CD4-positive, alpha-beta memory T cell (primary cell): ENCODE measurements around the gene TCL1B. TPM values are rescaled to one million over a fixed set of nuclear protein-coding genes. Genes with fewer than 3 reads are reported as not detected.
"Not testable (repeated sequence)": the region's sequence is repeated elsewhere in the genome, so short reads cannot be mapped to it uniquely, and the experiment has no call there.

Experiments
- CTCF ChIA-PET: fragments of 350-600 bp; sonication (Branson Sonifier 250); formaldehyde crosslinking; loops from one replicate; lab custom pipeline; 2021; ENCODE audit warnings: inconsistent platforms; ENCODE audit not compliant: partially characterized antibody; lab: Charles Lee
- POLR2A ChIA-PET: fragments of 350-600 bp; sonication (Branson Sonifier 250); formaldehyde crosslinking; loops from one replicate; lab custom pipeline; 2021; ENCODE audit not compliant: partially characterized antibody; lab: Charles Lee
- DNase-seq, 5 donors: peaks; one replicate each; pipeline versions ENCODE4 v3.0.0 to v3.0.0-alpha.2; 2020 to 2022; ENCODE audit warnings: mixed read lengths in 1 of 5
- H3K27ac ChIP-seq: one replicate; pipeline ENCODE4 v1.7.0; 2013; ENCODE audit warnings: low read depth, low read length
- H3K27me3 ChIP-seq: 2 replicates; pipeline ENCODE4 v1.7.0; 2013; ENCODE audit warnings: mild to moderate bottlenecking, low read length, moderate library complexity; ENCODE audit not compliant: insufficient read depth
- H3K36me3 ChIP-seq: 2 replicates; pipeline ENCODE4 v1.7.0; 2013; ENCODE audit warnings: mild to moderate bottlenecking, low read length, moderate library complexity; ENCODE audit not compliant: insufficient read depth
- H3K4me1 ChIP-seq: 2 replicates; pipeline ENCODE4 v1.7.0; 2013; ENCODE audit warnings: mild to moderate bottlenecking, low read length, moderate library complexity; ENCODE audit not compliant: insufficient read depth
- H3K4me3 ChIP-seq, 2 donors: one replicate each; pipeline ENCODE4 v1.7.0; 2013; ENCODE audit warnings: low read length in 2 of 2, mild to moderate bottlenecking in 1 of 2
- H3K9me3 ChIP-seq, 2 donors: one replicate each; pipeline ENCODE4 v1.7.0; 2013; ENCODE audit warnings: low read length in 2 of 2, control low read depth in 1 of 2; ENCODE audit not compliant: control insufficient read depth in 1 of 2
- H3K27ac Mint-ChIP-seq, 7 donors: one replicate each; pipeline ENCODE4 v1.8.0; 2020 to 2021; ENCODE audit warnings: mixed read lengths in 7 of 7, mild to moderate bottlenecking in 6 of 7, inconsistent platforms in 3 of 7, moderate library complexity in 3 of 7
- H3K27me3 Mint-ChIP-seq, 2 donors: one replicate each; pipeline ENCODE4 v1.8.0; 2020 to 2021; ENCODE audit warnings: mixed read lengths in 2 of 2
- H3K36me3 Mint-ChIP-seq, 2 donors: one replicate each; pipeline ENCODE4 v1.8.0; 2020 to 2021; ENCODE audit warnings: mixed read lengths in 2 of 2, inconsistent platforms in 1 of 2, mild to moderate bottlenecking in 1 of 2
- H3K4me1 Mint-ChIP-seq, 4 donors: one replicate each; pipeline ENCODE4 v1.8.0; 2020 to 2021; ENCODE audit warnings: mixed read lengths in 4 of 4, mild to moderate bottlenecking in 1 of 4
- H3K4me3 Mint-ChIP-seq, 8 donors: one replicate each; pipeline ENCODE4 v1.8.0; 2020 to 2021; ENCODE audit warnings: mixed read lengths in 8 of 8, mild to moderate bottlenecking in 7 of 8, moderate library complexity in 6 of 8, inconsistent platforms in 3 of 8
- H3K9me3 Mint-ChIP-seq, 8 donors: one replicate each; pipeline ENCODE4 v1.8.0; 2020 to 2021; ENCODE audit warnings: mixed read lengths in 8 of 8, mild to moderate bottlenecking in 5 of 8, inconsistent platforms in 3 of 8, moderate library complexity in 1 of 8
- intact Hi-C: fragments of 100-400 bp; cut with micrococcal nuclease; formaldehyde crosslinking; loops from one replicate; pipeline ENCODE4 v1.15.1; 2023
- polyA plus RNA-seq, 2 donors: library from polyadenylated mRNA; unstranded; fragments of 300-500 nt; fragmentation: Illumina TruSeq; gene quantifications; one replicate each; pipeline ENCODE4 v1.2.3, GENCODE V29; 2021
- total RNA-seq, 2 experiments: library from RNA; stranded (reverse); gene quantifications; one replicate each; pipeline ENCODE4 v1.2.3, GENCODE V29; 2021

TCL1B gene
- total and polyA plus RNA-seq, 4 experiments from 2014 or later: not detected

DNA sequence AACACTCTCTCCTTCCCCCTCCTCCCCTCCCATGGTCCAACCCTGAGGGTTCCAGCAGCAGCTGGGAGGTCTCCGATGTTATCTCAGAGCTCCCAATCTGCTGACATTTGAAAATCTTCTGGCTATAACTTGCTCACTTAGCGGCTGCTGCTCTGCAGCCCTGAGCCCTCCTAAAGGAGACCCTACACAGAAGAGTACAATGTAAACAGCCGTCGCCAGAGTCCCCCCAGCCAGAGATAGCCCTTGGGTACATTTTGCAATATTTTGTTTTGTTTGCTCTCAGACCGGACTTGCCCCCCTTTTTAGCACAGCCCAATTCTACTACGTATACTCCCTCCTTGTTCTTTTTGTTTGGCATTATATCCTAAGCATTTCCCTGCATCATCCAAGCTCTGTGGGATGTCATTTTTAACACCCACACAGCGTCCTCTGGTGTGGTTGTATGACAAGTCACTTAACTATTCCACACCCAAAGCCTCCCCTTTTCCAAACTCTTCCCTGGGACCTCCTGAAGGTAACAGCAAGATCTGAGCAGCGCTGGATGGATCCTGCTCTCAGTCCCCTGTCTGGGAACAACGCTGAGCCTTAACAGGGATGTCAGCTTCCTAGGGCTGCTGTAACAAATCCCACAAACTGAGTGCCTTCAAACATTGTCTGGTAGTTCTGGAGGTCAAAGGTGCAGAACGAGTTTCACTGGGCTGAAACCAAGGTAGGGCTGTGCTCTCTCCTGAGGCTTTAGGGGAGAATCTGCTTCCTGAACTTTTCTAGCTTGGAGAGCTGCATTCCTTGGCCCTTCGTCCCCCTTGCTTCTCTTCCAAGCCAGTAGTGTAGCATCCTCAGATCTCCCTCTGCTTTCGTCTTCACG, 25.3 kb upstream of the TCL1B start:
- Histone ChIP-seq H3K9me3 (no peaks in the 10 kb centered on the region), H3K27me3 (no peaks in the 10 kb centered on the region), H3K4me1 (no peaks in the 10 kb centered on the region), H3K4me3 (no peak overlapping the region), H3K27ac (no peak overlapping the region), H3K36me3 (no peaks in the 10 kb centered on the region)
- H3K9me3 Mint-ChIP-seq: peaks cover 0 to 2% (median 0%) of the 10 kb centered on the region in 8 donors
- H3K27ac Mint-ChIP-seq: no peak overlapping the region
- H3K4me1 Mint-ChIP-seq: peaks cover 0 to 4% (median under 1%) of the 10 kb centered on the region in 4 donors
- ChIA-PET CTCF (no interaction called here), POLR2A (no interaction called here)
- peaks cover 19 to 22% of the 10 kb centered on the region in 2 donors for H3K27me3 Mint-ChIP-seq
- H3K4me3 Mint-ChIP-seq: no peak overlapping the region
- H3K36me3 Mint-ChIP-seq: no peaks in the 10 kb centered on the region
- DNase-seq: no peak
- intact Hi-C loops: no loop called here

DNA sequence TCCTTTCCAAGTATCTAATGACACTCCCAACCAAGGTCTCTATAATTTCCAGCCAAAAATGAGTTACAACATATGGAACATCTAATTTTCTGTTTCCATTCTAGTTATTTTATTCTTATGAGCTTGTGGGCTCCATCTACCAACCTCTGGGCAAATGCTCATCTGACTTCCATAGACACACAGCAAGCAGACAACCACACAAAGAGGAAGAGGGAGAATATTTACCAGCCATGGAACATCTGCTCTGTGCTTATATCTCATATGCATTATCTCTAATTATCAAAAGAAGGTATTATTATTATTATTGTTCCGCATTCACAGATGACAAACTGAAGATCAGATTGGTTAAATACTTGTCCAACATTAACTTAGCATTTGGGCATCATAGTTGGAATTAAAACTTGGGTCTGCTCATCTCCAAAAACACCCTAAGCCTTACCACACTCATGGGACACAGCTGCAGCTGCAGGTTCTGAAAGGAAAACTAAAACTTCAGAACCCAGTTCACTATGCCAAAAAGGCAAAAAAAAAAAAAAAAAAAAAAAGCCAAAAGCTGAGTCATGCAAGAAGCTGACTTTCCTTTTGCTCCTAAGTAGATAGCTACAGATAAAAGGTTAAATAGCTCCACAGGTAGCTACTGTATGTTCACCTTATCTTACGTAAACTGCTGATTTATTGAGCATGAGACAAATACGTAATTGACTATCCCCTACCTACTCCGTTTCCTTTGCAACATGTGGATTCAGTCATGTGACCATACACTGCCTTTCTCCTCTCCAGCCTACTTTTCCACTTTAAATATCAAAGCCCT, 23.6 kb upstream of the TCL1B start:
- H3K4me3 ChIP-seq: no peak overlapping the region
- H3K4me1 ChIP-seq: no peaks in the 10 kb centered on the region
- H3K36me3 Mint-ChIP-seq: no peaks in the 10 kb centered on the region
- no peaks in the 10 kb centered on the region for H3K9me3 ChIP-seq
- no peak overlapping the region for H3K27ac Mint-ChIP-seq
- H3K27me3 ChIP-seq: no peaks in the 10 kb centered on the region
- no peak overlapping the region for H3K27ac ChIP-seq
- DNase-seq: no peak
- peaks cover 0 to under 1% (median 0%) of the 10 kb centered on the region in 8 donors for H3K9me3 Mint-ChIP-seq
- peaks cover 0 to 4% (median under 1%) of the 10 kb centered on the region in 4 donors for H3K4me1 Mint-ChIP-seq
- ChIA-PET POLR2A (no interaction called here), CTCF (no interaction called here)
- H3K4me3 Mint-ChIP-seq: no peak overlapping the region
- no peaks in the 10 kb centered on the region for H3K36me3 ChIP-seq
- intact Hi-C loops: no loop called here
- H3K27me3 Mint-ChIP-seq: peaks cover 19% of the 10 kb centered on the region in 2 donors

DNA sequence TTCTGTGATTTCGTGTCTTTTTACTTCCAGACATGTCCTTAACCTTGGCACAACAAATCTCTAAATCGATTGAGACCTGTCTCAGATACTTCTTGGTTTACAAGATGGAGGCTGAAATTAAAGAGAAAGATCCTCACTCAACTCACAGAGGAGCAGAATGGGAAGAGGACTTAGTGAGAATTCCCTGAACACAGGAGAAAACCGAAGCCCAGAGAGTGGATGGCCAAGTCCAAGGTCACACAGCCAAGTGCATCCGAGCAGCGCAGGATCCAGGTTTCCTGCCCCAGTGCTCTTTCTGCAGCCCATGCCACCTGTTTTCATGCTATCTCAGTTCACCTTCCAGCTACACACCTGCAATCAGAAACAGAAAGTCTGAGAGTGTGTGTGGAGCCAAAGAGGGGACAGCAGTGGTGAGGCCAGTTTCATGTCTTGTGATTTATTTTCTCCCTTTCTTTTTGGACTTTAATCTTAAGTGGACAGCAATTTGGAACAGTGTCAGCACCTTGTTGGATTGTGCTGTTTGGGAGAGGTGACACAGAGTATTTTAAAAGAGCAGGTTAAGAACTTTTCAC, 22.9 kb upstream of the TCL1B start:
- H3K4me3 Mint-ChIP-seq: no peak overlapping the region
- peaks cover 0 to 4% (median under 1%) of the 10 kb centered on the region in 4 donors for H3K4me1 Mint-ChIP-seq
- no peaks in the 10 kb centered on the region for H3K36me3 ChIP-seq
- H3K4me3 ChIP-seq: no peak overlapping the region
- DNase-seq: no peak
- H3K36me3 Mint-ChIP-seq: no peaks in the 10 kb centered on the region
- H3K27me3 Mint-ChIP-seq: peaks cover 16 to 19% of the 10 kb centered on the region in 2 donors
- H3K9me3 Mint-ChIP-seq: peaks cover 0 to 2% (median 0%) of the 10 kb centered on the region in 8 donors
- intact Hi-C loops: no loop called here
- no peaks in the 10 kb centered on the region for H3K9me3 ChIP-seq
- no peaks in the 10 kb centered on the region for H3K27me3 ChIP-seq
- ChIA-PET POLR2A (no interaction called here), CTCF (no interaction called here)
- no peak overlapping the region for H3K27ac Mint-ChIP-seq
- no peaks in the 10 kb centered on the region for H3K4me1 ChIP-seq
- no peak overlapping the region for H3K27ac ChIP-seq

DNA sequence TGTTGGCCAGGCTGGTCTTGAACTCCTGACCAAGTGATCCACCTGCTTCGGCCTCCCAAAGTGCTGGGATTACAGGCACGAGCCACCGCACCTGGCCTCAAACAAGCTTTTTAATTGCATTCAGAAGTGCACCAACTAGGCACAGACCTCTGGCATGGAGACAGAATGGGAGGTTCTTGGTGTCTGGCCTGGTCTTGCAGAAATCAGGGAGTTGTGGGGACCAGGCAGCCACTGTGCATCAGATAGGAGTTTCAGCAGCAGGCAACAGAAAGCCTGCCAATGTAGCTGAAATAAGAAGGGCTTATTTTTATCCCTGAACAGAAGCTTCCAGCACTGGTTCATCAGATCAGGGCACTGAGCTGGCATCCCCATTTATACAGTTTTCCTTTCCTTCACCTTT, 22.2 kb upstream of the TCL1B start:
- H3K27ac Mint-ChIP-seq: no peak overlapping the region
- DNase-seq: no peak

DNA sequence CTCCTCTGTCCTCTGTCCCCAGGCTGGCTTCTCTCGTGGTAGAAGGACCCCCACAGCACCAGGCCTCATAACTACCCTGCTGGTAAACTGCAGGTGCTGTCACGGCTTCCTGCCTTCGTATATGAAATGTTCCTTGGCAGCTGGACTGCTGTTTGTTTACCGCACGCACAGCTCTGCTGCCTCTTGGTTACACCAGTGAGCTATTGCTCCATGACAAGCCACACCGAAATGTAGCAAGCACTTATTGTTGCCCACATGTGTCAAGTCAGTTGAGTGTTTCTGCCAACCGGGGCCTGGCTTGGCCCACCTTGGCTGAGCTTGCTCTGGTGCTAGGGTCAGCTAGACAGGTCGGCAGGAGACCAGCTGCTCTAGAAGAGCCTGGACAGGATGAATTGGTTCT, 21.7 kb upstream of the TCL1B start:
- peaks cover 12 to 14% of the 10 kb centered on the region in 2 donors for H3K27me3 Mint-ChIP-seq
- intact Hi-C loops: no loop called here
- H3K4me1 Mint-ChIP-seq: peaks cover 0 to 4% (median under 1%) of the 10 kb centered on the region in 4 donors
- Histone ChIP-seq H3K4me1 (no peaks in the 10 kb centered on the region), H3K27me3 (no peaks in the 10 kb centered on the region), H3K36me3 (no peaks in the 10 kb centered on the region), H3K9me3 (no peaks in the 10 kb centered on the region), H3K4me3 (no peak overlapping the region), H3K27ac (no peak overlapping the region)
- ChIA-PET CTCF (no interaction called here), POLR2A (no interaction called here)
- H3K9me3 Mint-ChIP-seq: peaks cover 0 to 2% (median 0%) of the 10 kb centered on the region in 8 donors
- H3K36me3 Mint-ChIP-seq: no peaks in the 10 kb centered on the region
- no peak for DNase-seq
- no peak overlapping the region for H3K27ac Mint-ChIP-seq
- no peak overlapping the region for H3K4me3 Mint-ChIP-seq

More for the DNA sequence above, 22.2 kb upstream of the TCL1B start:
- ChIA-PET CTCF (no interaction called here), POLR2A (no interaction called here)
- Histone ChIP-seq H3K27me3 (no peaks in the 10 kb centered on the region), H3K4me1 (no peaks in the 10 kb centered on the region), H3K36me3 (no peaks in the 10 kb centered on the region), H3K4me3 (no peak overlapping the region), H3K27ac (no peak overlapping the region), H3K9me3 (no peaks in the 10 kb centered on the region)
- Mint-ChIP-seq H3K36me3 (no peaks in the 10 kb centered on the region), H3K4me3 (no peak overlapping the region), H3K4me1 (peaks cover 0 to 4% (median under 1%) of the 10 kb centered on the region in 4 donors), H3K9me3 (peaks cover 0 to 2% (median 0%) of the 10 kb centered on the region in 8 donors), H3K27me3 (peaks cover 11 to 15% of the 10 kb centered on the region in 2 donors)
- intact Hi-C loops: no loop called here

DNA sequence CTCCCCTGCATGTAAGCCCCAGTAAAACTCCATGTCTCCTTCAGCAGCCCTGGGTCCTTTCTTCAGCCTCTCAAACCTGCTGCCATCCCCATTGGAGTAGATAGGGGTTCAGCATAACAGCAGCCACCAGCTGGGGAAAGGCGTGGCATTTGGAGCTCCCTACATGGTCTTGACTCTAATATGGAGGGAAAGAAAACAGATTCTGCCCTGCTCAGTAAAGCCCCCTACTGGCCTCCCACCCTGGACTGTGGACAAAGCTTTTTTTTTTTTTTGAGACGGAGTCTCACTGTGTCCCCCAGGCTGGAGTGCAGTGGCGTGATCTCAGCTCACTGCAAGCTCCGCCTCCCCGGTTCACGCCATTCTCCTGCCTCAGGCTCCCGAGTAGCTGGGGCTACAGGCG, 20.7 kb upstream of the TCL1B start:
- DNase-seq, H3K4me3 ChIP-seq, intact Hi-C loops, H3K27ac Mint-ChIP-seq, H3K9me3 ChIP-seq, CTCF ChIA-PET, H3K4me1 ChIP-seq, H3K4me3 Mint-ChIP-seq, H3K36me3 ChIP-seq, H3K9me3 Mint-ChIP-seq, H3K27me3 ChIP-seq, H3K4me1 Mint-ChIP-seq, H3K27ac ChIP-seq, H3K36me3 Mint-ChIP-seq, POLR2A ChIA-PET: not testable (repeated sequence)
- peaks cover 15 to 17% of the 10 kb centered on the region in 2 donors for H3K27me3 Mint-ChIP-seq

DNA sequence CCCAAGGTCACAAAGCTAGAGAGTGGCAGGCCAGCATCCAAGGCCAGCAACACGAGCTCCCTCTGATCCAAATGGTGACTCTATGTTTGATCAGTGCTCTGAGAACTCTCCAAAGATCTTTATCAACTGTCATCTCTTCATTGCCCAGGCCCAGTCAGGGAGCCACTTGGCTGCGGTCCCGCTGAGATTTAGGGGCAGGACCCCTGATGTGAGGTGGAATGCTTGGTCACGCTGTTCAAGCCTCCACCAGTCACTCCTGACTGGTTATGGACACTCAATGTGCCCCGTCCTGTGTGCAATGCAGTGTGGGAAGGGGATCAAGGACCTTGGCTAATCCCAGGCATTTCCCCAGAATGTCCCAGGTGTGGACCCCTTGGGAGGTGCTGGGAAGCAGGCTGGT, 19.8 kb upstream of the TCL1B start:
- Mint-ChIP-seq H3K4me1 (peaks cover 0 to 4% (median under 1%) of the 10 kb centered on the region in 4 donors), H3K27ac (no peak overlapping the region), H3K36me3 (no peaks in the 10 kb centered on the region), H3K27me3 (peaks cover 9 to 15% of the 10 kb centered on the region in 2 donors), H3K9me3 (peaks cover 0 to 2% (median 0%) of the 10 kb centered on the region in 8 donors), H3K4me3 (no peak overlapping the region)
- H3K27me3 ChIP-seq: no peaks in the 10 kb centered on the region
- H3K9me3 ChIP-seq: no peaks in the 10 kb centered on the region
- no peak overlapping the region for H3K4me3 ChIP-seq
- no peak for DNase-seq
- no peaks in the 10 kb centered on the region for H3K4me1 ChIP-seq
- no peak overlapping the region for H3K27ac ChIP-seq
- ChIA-PET POLR2A (no interaction called here), CTCF (no interaction called here)
- H3K36me3 ChIP-seq: no peaks in the 10 kb centered on the region
- intact Hi-C loops: no loop called here
